ENCODE results near the gene SERINC2.
"Not testable (repeated sequence)": the region's sequence is repeated elsewhere in the genome, so short reads cannot be mapped to it uniquely, and the experiment has no call there.

Gene SERINC2

DNA sequence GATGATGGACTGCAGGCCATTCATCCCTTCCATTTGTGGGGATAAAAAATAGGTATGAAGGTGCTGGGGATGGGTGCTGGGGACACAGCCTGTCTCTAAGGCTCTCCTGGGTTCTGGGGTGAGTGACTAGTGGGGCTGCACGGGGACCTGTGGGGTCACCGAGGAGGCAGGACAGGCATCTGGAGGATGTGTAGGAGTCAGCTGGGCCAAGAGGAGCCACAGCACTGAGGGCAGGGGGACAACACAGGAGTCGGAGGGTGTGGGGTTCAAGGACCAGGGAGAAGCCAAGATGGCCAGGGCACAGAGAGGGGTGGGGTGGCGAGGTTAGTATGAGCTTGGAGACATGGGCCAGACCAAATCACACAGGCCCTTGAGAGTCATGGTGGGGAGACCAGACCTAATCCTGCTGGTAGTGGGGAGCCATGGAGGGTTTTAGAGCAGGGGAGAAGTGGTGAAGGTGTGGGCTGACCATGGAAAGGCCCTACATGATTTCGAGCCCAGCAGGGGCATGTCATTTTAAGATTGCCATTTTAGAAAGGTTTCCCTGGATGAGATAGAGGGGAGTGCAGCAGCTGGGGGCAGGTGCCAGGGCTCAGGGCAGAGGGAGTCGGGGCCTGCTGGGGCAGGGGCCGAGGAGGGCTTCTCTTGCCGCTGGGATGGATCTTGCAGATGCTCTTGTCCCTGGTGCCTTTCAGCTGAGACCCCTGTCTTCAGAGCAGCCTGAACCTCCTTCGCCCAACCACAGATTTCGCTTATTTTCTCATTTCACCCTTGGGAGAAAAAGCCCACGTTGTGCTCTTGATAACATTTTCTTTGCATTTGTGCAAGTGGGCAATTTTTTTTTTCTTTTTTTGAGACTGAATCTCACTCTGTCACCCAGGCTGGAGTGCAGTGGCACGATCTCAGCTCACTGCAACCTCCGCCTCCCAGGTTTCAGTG lies 22.7 kb downstream of the SERINC2 start:
- DNase-seq: no peak

DNA sequence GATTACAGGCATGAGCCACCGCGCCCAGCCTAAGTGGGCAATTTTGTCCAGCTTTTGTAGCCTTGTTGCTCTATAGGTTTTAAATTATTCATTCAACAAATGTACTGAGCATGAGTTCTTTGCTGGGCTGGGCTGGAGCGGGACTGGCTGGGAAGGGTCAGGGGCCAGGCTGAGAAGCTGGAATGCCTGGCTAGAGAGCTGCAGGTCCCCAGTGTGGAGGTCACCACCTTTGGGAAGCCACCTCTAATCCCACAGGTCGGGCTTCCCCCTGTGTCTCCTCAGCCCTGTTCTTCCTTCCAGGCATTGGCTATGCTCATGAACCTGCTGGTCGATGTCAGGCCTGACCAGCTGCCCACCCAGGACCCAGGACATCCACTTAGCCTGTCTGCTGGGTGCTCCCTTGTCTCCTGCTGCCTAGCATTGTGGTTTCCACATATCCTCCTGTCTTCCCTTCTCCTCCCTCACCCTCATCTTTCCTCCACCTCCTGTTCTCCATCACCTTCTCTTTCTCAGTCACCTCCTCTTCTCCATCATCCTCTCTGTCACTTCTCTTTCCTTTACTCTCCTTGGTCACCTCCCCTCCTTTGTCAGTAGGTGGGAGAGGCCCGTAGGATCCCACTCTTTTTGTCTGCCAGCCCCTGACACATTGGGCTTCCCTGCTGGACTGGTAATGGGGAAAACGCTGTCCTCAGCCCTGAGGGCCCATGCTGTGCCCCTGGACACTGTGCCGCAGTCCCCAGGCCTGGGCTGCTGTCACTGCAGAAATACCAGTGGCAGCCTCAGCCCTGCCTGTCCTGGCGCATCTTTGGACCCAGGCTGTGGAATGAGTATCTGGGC lies 23.8 kb downstream of the SERINC2 start:
- no peak for DNase-seq

DNA sequence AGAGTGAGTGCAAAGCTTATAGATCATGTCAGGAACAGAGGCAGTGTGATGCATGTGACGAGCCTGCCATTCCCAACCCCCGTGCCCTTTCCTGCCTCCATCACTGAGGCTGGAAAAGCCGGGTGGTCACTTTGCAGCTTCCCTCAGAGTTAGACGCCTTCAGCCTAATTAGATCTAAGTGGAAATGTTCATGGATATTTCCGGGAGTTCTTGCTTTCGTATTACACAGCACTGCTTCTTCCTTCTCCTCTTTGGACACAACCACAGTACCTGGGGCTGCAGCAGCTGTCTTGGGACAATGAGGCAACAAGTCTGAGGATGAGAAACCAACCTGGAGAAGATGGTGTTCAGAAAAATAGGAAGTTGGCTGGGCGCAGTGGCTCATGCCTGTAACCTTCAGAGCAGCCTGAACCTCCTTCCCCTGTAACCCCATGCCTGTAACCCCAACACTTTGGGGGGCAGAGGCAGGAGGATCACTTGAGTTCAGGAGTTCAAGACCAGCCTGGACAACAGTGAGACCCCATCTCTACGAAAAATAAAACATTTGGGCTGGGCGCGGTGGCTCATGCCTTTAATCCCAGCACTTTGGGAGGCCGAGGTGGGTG lies 24.5 kb downstream of the SERINC2 start:
- DNase-seq: no peak

DNA sequence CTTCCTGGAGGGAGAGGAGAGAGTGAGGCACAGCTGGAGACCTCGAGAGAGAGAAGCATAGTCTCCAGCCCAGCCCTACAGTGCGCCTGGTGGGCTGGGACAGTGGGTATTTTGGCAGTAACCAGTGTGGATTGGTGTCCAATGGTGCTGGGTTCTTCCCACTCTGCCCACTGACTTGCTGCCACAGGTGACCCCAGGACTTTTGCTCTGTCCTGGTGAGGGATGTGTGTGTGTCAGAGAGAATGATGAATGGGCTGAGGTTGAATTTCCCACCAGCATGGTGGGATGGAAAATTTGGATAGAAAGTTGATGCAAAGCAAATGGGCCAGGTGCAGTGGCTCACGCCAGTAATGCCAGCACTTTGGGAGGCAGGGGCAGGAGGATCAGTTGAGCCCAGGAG lies 26.3 kb downstream of the SERINC2 start:
- DNase-seq: no peak

DNA sequence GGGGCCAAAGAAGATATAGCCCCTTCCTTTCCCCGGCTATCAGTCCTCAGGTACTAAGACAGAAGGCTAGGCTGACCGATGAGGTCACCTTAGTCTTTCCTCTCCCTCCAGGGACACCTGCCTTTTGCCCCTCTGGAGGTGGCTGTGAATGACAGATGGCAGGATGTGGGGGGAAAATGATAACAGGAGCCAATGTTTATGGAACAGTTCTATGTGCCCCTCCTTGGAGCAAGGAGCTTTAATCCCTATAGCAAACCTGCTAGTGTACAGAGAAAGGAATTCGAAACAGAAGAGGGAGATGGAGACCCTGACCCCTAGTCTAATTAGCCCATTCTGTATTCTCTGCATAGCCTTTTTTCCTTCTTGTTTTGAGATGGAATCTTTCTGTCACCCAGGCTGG lies 28.1 kb downstream of the SERINC2 start:
- no peak for DNase-seq

DNA sequence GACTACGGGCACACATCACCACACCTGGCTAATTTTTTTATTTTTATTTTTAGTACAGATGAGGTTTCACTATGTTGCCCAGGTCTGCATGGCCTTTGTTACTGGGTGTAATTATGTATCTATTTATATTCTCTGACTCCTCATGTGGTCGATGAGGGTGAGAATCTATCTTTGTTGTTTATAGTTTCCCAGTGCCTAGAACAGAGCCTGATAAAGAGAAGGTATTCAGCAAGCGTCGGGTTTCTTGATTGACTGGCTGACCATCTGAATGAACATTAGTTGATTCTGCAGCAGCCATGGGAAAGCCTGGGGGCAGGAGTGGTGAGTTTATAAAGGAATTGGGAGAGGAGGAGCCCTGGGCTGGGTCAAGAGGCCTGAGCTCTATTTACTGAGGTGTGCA lies 28.5 kb downstream of the SERINC2 start:
- DNase-seq: no peak

DNA sequence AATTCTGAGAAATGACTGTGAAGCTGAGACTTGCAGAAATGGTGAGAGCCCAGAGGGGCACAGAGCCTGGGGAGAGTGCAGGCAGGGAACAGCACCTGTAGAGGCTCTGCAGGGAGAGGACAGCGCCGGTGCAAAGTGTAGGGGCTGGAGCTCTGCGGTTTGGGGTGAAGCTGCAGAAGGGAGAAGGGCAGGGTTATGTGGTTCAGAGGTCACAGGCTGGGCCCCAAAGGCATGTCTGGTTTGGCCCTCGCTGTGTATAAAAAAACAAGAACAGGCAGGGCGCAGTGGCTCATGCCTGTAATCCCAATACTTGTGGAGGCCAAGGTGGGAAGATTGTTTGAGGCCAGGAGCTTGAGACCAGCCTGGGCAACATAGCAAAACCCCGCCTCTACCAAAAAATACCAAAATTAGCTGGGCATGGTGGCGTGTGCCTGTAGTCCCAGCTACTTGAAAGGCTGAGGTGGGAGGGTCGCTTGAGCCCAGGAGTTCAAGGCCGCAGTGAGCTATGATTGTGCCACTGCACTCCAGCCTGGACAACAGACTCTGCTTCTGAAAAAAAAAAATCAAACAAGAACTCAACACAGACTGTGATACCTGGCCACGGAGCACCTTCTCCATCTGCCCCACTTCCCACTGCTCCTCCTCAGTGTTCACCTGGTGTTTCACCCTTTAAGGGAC lies 29.1 kb downstream of the SERINC2 start:
- no peak for DNase-seq

DNA sequence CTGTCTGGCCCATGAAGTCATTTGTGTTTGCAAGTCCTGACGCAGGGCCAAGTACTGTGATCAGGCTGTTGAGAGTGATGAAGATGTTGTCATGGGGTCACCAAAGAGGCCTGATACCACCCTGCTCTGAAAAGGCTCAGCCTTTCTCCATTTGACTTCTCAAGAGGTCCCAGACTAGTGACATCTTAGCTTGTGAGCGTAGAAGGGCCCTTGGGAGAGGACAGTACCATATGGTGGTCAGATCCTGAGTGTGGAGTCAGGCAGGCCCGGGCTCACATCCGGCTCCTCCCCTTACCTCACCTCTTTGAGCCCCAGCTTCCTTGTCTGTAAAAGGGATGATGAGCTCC lies 29.6 kb downstream of the SERINC2 start:
- no peak for DNase-seq

DNA sequence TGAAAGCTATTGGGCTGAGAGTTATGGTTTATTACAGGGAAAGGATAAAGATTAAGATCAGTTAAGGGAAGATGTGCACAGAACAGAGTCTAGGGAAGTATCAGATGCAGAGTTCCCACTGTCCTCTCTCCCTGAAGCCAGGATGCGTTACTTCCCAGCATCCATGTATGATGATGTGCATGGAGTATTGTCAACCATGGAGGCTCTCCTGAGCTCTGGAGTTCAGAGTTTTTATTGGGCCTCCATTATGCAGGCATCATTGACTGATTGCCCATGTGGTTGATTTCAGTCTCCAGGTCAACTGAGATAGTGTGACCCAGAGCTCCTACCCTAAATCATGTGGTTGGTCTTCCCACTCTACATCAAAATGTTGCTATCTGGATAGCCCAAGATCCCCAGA lies 30.7 kb downstream of the SERINC2 start:
- no peak for DNase-seq

DNA sequence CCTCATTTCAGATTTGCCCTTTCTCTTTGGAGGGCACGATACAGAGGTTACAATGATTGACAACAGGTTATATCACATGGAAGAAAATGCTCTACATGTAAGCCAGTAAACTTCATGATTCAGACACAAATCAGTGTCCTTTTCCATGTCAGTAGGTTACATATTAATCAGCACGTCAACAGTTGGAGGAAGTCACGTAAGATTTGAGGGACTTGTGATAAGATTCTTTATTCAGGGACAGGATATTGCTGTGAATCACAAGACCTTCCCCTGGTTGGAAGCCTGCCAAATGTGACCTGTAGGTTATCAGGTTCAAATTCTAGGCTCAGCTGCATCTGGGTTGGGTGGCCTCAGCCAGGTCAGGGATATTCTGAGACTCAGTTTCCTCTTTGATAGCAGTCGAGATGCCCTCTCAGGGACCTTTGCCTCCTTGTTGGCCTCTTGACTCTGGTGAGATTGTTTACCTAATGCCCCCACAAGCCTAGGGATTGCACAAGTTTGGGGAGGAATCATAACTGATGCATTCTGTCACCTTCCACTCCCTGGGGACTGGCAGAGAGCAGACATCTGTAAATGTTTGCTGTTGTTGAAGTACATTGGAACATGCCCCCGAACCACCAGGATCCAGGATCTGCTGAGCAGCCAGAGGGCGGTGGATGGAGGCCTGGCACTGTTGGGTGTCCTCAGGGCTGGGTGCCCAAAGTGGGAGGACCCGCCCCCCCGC lies 31.9 kb downstream of the SERINC2 start:
- no peak for DNase-seq

DNA sequence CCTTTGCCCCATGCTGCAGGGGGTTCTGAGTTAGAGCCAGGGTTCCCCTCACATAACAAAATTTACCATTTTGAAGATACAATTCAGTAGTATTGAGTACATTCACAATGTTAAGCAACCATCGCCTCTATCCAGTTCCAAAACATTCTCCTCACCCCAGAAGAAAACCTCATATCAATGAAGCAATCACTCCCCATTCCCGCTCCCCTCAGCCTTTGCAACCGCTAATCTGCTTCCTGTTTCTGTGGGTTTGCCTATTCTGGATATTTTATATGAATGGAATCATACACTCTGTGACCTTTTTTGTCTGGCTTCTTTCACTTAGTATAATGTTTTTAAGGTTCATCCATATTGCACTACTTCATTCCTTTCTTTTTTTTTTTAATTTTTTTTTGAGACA lies 32.9 kb downstream of the SERINC2 start:
- DNase-seq: no peak

DNA sequence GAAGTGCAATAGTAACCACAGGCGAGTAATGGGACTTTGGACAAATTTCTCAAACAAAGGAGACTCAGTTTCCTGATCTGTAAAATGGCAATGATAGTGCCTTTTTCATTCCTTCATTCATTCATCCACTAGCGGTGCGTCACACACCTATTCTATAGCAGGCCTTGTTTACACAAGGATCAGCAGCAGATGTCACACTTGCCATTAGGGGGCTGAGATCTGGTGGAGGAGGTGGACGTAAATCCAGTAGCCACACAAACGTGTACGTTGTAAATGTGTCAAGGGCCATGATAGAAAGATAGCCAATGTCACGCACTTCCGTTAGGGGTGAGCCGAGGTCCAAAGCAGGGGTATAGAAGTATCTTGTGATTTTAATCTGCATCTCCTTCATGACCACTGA lies 34.2 kb downstream of the SERINC2 start:
- no peak for DNase-seq

DNA sequence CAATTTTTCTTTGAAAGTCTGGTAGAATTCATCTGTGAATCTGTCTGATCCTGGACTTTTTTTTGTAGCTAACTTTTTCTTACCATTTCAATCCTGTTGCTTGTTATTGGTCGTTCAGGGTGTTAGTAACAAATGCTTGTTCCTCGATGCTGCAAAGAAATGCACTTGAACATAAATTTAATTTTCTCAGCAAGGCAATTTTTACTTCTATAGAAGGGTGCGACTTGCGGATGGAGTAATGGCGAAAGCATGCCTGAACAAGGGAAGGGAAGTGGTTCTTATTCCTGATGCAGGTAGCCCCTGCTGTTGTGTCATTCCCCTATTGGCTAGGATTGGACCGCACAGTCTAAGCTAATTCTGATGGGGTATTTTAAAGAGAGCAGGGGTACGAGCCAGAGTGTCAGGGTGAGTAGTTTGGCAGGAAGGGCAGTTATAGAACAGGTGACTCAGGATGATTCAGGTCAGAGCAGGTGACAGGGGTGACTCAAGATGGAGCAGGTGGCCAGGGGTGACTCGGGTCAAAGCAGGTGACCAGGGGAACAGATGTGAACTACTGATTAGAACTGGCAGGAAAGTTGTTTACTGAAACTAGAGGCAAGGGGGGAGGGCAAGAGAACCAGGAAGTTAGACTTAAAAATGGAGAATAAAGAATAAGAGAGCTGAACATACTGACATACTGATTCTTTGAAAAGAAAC lies 40.5 kb downstream of the SERINC2 start:
- no peak for DNase-seq

DNA sequence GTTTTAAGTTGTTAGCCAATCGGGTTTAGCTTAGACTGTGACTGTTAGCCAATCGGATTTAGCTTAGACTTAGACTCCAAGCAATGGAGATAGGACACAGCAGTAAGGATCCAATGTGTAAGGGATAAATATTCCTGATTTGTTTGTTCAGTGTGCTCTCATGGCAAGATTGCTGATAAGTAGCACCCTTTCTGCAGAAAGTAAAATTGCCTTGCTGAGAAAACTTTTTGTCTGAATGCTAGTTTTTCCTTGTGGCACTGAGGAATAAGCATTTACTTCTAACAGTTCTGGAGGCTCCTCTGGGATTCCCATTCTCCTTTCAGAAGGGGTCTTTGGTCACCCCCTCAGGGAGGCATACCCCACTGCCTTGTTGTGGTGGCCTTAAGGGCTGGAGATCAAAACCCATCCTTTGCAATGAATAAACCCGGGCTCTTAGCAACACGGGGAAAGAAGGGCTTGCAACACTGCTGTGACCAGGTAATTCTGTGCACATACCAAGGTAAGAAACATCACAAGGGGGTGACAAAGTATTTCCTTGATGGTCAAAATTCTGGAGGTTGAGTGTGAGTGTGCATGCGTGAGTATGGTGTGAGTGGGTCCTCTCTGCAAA lies 45.4 kb downstream of the SERINC2 start:
- no peak for DNase-seq

DNA sequence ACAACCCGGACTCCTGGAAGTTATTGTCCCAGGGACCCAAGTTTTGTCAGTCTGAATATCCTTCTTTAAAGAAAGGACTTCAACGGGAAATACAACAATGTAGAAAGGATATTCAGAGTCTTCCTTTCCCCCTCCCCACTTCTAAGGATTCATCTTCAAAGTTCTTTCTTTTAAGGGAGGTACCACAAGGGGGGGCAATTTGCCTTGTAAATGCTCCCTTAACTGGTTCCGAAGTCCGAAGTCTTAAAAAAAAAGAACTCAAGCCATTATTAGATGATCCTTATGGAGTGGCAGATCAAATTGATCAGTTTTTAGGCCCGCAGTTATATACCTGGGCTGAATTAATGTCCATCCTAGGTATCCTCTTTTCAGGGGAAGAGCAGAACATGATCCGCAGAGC lies 47.0 kb downstream of the SERINC2 start:
- DNase-seq: no peak

DNA sequence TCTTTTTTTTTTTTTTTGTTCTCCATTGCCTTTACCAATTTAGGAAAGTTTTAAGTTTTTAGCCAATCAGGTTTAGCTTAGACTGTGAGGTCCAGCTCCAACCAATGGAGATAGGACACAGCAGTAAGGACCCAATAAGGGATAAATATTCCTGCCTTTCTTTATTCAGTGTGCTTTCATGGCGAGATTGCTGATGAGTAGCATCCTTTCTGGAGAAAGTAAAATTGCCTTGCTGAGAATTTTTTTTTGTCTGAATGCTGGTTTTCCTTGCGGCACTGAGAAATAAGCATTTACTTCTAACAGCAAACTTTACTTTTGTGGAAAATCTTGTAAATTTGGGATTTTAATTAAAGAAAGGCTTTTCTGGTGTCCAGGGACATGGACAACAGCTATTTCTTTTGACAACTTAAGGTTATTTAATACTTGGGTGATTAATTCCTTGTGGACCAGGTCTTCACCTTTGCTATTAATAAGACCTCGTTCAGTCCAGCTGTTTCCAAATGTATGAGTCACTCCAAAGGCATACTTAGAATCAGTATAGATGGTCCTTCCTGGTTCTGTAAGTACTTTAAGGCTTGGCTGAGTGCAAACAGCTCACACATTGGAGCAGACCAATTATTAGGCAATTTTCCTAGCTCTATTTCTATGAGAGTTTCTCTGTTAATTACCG lies 54.1 kb downstream of the SERINC2 start:
- DNase-seq: no peak

DNA sequence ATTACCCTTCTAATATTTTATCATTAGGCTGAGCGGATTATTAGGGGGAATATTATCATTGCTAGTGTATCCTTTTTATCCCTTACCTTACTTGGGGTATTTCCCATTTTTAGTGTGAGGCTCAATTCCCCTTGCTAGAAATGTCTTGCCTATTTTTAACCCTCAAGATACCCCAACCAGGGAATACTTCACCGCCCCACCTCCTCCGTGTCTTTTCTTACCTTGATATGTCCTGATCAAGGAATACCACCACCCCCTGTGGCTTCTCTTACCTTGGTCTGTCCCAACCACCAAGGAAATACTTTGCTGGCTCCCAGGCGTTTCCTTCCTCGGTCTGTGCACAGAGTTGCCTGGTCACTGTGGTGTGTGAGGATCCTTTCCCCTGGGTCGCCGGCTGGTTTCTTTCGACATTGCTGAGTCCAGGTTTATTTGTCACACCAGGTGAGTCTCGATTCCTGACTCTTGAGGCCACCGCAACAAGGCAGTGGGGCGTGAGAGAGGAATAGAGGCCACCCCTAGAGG lies 57.8 kb downstream of the SERINC2 start:
- DNase-seq: no peak

DNA sequence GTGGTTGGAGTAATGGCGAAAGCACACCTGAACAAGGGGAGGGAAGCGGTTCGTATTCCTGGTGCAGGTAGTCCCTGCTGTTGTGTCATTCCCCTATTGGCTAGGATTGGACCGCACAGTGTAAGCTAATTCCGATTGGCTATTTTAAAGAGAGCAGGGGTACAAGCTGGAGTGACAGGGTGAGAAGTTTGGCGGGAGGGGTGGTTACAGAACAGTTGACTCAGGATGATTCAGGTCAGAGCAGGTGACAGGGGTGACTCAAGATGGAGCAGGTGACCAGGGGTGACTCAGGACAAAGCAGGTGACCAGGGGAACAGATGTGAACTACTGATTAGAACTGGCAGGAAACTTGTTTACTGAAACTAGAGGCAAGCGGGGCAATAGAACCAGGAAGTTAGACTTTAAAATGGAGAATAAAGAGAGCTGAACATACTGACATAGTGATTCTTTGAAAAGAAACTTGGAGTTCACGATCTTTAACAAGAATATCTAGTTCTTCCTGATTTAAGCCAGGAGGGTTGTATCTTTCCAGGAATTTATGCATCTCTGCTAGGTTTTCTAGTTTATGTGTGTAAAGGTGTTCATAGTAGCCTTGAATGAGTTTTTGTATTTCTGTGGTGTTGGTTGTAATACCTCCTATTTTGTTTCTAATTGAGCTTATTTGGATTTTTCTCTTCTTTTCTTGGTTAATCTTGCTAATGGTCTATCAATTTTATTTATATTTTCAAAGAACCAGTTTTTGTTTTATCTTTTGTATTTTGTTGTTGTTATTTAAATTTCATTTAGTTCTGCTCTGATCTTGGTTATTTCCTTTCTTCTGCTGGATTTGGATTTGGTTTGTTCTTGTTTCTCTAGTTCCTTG lies 58.7 kb downstream of the SERINC2 start:
- not testable (repeated sequence) for DNase-seq

DNA sequence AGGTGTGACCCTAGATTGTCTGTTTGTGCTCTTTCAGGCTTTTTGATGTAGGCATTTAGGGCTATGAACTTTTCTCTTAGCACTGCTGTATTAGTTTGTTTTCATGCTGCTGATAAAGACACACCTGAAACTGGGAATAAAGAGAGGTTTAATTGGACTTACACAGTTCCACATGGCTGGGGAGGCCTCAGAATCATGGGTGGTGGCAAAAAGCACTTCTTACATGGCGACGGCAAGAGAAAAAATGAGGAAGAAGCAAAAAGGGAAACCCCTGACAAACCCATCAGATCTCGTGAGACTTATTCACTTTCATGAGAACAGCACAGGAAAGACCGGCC lies 59.3 kb downstream of the SERINC2 start:
- DNase-seq: not testable (repeated sequence)

DNA sequence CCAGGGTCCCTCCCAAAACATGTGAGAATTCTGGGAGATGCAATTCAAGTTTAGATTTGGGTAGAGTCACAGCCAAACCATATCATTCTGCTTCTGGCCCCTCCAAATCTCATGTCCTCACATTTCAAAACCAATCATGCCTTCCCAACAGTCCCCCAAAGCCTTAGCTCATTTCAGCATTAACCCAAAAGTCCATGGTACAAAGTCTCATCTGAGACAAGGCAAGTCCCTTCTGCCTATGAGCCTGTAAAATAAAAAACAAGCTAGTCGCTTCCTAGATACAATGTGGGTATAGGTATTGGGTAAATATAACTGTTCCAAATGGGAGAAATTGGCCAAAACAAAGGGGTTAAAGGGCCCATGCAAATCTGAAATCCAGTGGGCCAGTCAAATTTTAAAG lies 59.7 kb downstream of the SERINC2 start:
- DNase-seq: not testable (repeated sequence)
